Measurements from ENCODE around the gene ARID1B.
A peak's percentile ranks its signal among the peaks of the same experiment; 100 is the strongest.

ARID1B gene

GRCh38 chr6:156842598-156843250, 65.5 kb downstream of the ARID1B start:
- Histone ChIP-seq H3K4me1 (ENCODE audit: control insufficient read depth, insufficient read depth, low read length) (peaks cover 26% of the 10 kb centered on the region), H3K4me3 (ENCODE audit: low read depth, low read length) (no peak overlapping the region), H3K9me3 (ENCODE audit: control insufficient read depth, insufficient read depth, low read depth, low read length) (no peaks in the 10 kb centered on the region), H3K36me3 (ENCODE audit: control insufficient read depth in 2 of 2, insufficient read depth in 1 of 2, low read length in 2 of 2) (no peaks in the 10 kb centered on the region), H3K27ac (ENCODE audit: extremely low read depth, low read depth, low read length) (no peak overlapping the region)
- CTCF ChIA-PET, result interaction anchor here (0.6 kb wide), 1 partner anchor 88 kb away, joined by 4 read pairs; no protein-coding TSS in a partner anchor
- TF ChIP-seq PRDM1 (tag by site-specific recombination; IDR thresholded peaks at IDR 0.05) (no peak), ZNF510 (tag by site-specific recombination; IDR thresholded peaks at IDR 0.05; ENCODE audit: insufficient replicate concordance) (no peak), ZNF639 (tag by site-specific recombination; IDR thresholded peaks at IDR 0.05) (no peak)
- POLR2A ChIA-PET, result no interaction called here

- no peak overlapping the region for H3K4me3 ChIP-seq (ENCODE audit: low read depth, low read length)
- H3K4me1 ChIP-seq (ENCODE audit: control insufficient read depth, insufficient read depth, low read length), result peaks cover 38% of the 10 kb centered on the region
- H3K27ac ChIP-seq (ENCODE audit: extremely low read depth, low read depth, low read length), result no peak overlapping the region
- TF ChIP-seq HIC1 (tag by site-specific recombination; IDR thresholded peaks at IDR 0.05) (no peak), ZNF530 (tag by site-specific recombination; IDR thresholded peaks at IDR 0.05; ENCODE audit: low read depth) (no peak)
- H3K36me3 ChIP-seq (ENCODE audit: control insufficient read depth in 2 of 2, insufficient read depth in 1 of 2, low read length in 2 of 2), result no peaks in the 10 kb centered on the region
- CTCF ChIA-PET, result no interaction called here
- POLR2A ChIA-PET, result no interaction called here
- no peaks in the 10 kb centered on the region for H3K9me3 ChIP-seq (ENCODE audit: control insufficient read depth, insufficient read depth, low read depth, low read length)
These were observed 66.9 kb downstream of the ARID1B start for GRCh38 chr6:156844089-156844488.

- POLR2A ChIA-PET, result no interaction called here
- H3K9me3 ChIP-seq (ENCODE audit: control insufficient read depth, insufficient read depth, low read depth, low read length), result no peaks in the 10 kb centered on the region
- TF ChIP-seq ZBTB20 (tag by site-specific recombination; IDR thresholded peaks at IDR 0.05), result peak; percentile 46
- TF ChIP-seq KLF9 (tag by site-specific recombination; IDR thresholded peaks at IDR 0.05; ENCODE audit: low read depth), result no peak
- peak; percentile 35; the same call in 1 of the 2 replicates for TF ChIP-seq PRDM6 (tag by site-specific recombination; IDR thresholded peaks at IDR 0.05)
- no peak for TF ChIP-seq SETDB1 (IDR thresholded peaks at IDR 0.05; ENCODE audit: insufficient read length, low read length)
- no peak for TF ChIP-seq ZNF76 (tag by site-specific recombination; IDR thresholded peaks at IDR 0.05; ENCODE audit: borderline replicate concordance, low read depth)
- no peak for TF ChIP-seq TRIM28 (IDR thresholded peaks at IDR 0.05; ENCODE audit: borderline replicate concordance, low read length)
- TF ChIP-seq ZFP37 (tag by site-specific recombination; IDR thresholded peaks at IDR 0.05), result no peak
- TF ChIP-seq PRDM10 (tag by site-specific recombination; IDR thresholded peaks at IDR 0.05), result peak; percentile 65
- no peak for TF ChIP-seq ZNF560 (tag by site-specific recombination; IDR thresholded peaks at IDR 0.05; ENCODE audit: borderline replicate concordance)
- TF ChIP-seq MYNN (tag by site-specific recombination; IDR thresholded peaks at IDR 0.05; ENCODE audit: borderline replicate concordance), result no peak
- TF ChIP-seq SP2 (tag by site-specific recombination; IDR thresholded peaks at IDR 0.05), result no peak
- no peak for TF ChIP-seq ZBTB7A (tag by site-specific recombination; IDR thresholded peaks at IDR 0.05; ENCODE audit: low read depth)
- TF ChIP-seq ZBTB17 (tag by site-specific recombination; IDR thresholded peaks at IDR 0.05), result peak; percentile 80
- no peak for TF ChIP-seq ZNF366 (tag by site-specific recombination; conservative IDR thresholded peaks at IDR 0.05)
- no peak for TF ChIP-seq ZNF354C (tag by site-specific recombination; IDR thresholded peaks at IDR 0.05; ENCODE audit: borderline replicate concordance, low read depth)
- H3K27ac ChIP-seq (ENCODE audit: extremely low read depth, low read depth, low read length), result no peak overlapping the region
- H3K4me3 ChIP-seq (ENCODE audit: low read depth, low read length), result no peak overlapping the region
- H3K4me1 ChIP-seq (ENCODE audit: control insufficient read depth, insufficient read depth, low read length), result peaks cover 46% of the 10 kb centered on the region
- CTCF ChIA-PET, result interaction anchor here (0.6 kb wide), 1 partner anchor 281 kb away, joined by 4 read pairs; no protein-coding TSS in a partner anchor
- H3K36me3 ChIP-seq (ENCODE audit: control insufficient read depth in 2 of 2, insufficient read depth in 1 of 2, low read length in 2 of 2), result no peaks in the 10 kb centered on the region
These were observed 68.4 kb downstream of the ARID1B start for GRCh38 chr6:156845454-156846155.

Measured in HEK293 (cell line).